Common myeloid progenitor, CD34-positive (primary cell): Measurements from ENCODE around the gene WASF2.
"Not testable (repeated sequence)": the region's sequence is repeated elsewhere in the genome, so short reads cannot be mapped to it uniquely, and the experiment has no call there.

Source experiments
- CTCF ChIA-PET: fragments of 350-600 bp; sonication (Branson Sonifier 250); formaldehyde crosslinking; loops from one replicate; lab custom pipeline; 2021; ENCODE audit warnings: antibody characterized with exemption; lab: Charles Lee
- POLR2A ChIA-PET: fragments of 350-600 bp; sonication (Branson Sonifier 250); formaldehyde crosslinking; loops from one replicate; lab custom pipeline; 2021; ENCODE audit warnings: antibody characterized with exemption; lab: Charles Lee
- DNase-seq, 3 donors: peaks; one replicate each; pipeline versions ENCODE4 v3.0.0 to v3.0.0-alpha.2; 2013
- H3K27ac ChIP-seq, 2 experiments: 1 replicate in 1 of 2; 2 replicates in 1 of 2; pipeline ENCODE4 v1.7.0; 2013; ENCODE audit warnings: inconsistent platforms in 2 of 2, low read length in 2 of 2, mild to moderate bottlenecking in 2 of 2, low read depth in 1 of 2, moderate library complexity in 1 of 2; ENCODE audit not compliant: severe bottlenecking in 2 of 2, insufficient read depth in 1 of 2, poor library complexity in 1 of 2
- H3K27me3 ChIP-seq, 5 experiments: replicated peaks in 2 of 5; 1 replicate in 3 of 5; 2 replicates in 2 of 5; pipeline versions ENCODE4 v1.6.1 to v1.7.0; 2013; ENCODE audit warnings: low read length in 4 of 5, mild to moderate bottlenecking in 2 of 5, moderate library complexity in 2 of 5, inconsistent platforms in 1 of 5; ENCODE audit not compliant: insufficient read depth in 5 of 5, control insufficient read depth in 4 of 5
- H3K36me3 ChIP-seq, 4 experiments: 1 replicate in 2 of 4; 2 replicates in 2 of 4; pipeline versions ENCODE4 v1.6.1 to v1.7.0; 2013; ENCODE audit warnings: low read length in 3 of 4, control low read depth in 1 of 4, mild to moderate bottlenecking in 1 of 4; ENCODE audit not compliant: control insufficient read depth in 4 of 4, insufficient read depth in 4 of 4
- H3K4me1 ChIP-seq, 4 experiments: 1 replicate in 3 of 4; 2 replicates in 1 of 4; pipeline versions ENCODE4 v1.6.1 to v1.7.1; 2013; ENCODE audit warnings: low read length in 3 of 4, mild to moderate bottlenecking in 3 of 4, control low read depth in 1 of 4, inconsistent platforms in 1 of 4, moderate library complexity in 1 of 4; ENCODE audit not compliant: control insufficient read depth in 4 of 4, insufficient read depth in 4 of 4; ENCODE audit errors: control extremely low read depth in 1 of 4
- H3K4me3 ChIP-seq, 7 experiments: 1 replicate in 4 of 7; 2 replicates in 3 of 7; pipeline versions ENCODE4 v1.5.1 to v1.7.0; 2013; ENCODE audit warnings: mild to moderate bottlenecking in 7 of 7, low read length in 6 of 7, moderate library complexity in 6 of 7, inconsistent platforms in 2 of 7, low read depth in 2 of 7, control low read depth in 1 of 7; ENCODE audit not compliant: insufficient read depth in 4 of 7, control insufficient read depth in 1 of 7; ENCODE audit errors: extremely low read depth in 1 of 7
- H3K9me3 ChIP-seq, 5 experiments: 1 replicate in 4 of 5; 2 replicates in 1 of 5; pipeline versions ENCODE4 v1.6.1 to v1.7.1; 2013; ENCODE audit warnings: low read length in 4 of 5, mild to moderate bottlenecking in 2 of 5, inconsistent platforms in 1 of 5, low read depth in 1 of 5, moderate library complexity in 1 of 5; ENCODE audit not compliant: control insufficient read depth in 4 of 5, insufficient read depth in 2 of 5; ENCODE audit errors: control extremely low read depth in 1 of 5
- WGBS: methylation state at CpG from one replicate; pipeline ENCODE4 v1.1.5; 2013; ENCODE audit not compliant: insufficient coverage; 5-methylcytosine and 5-hydroxymethylcytosine counted together

The WASF2 gene

GRCh38 chr1:27393641-27394281 is 96.2 kb downstream of the WASF2 start:
- Histone ChIP-seq H3K9me3 (no peaks in the 10 kb centered on the region), H3K27ac (no peak overlapping the region), H3K36me3 (no peaks in the 10 kb centered on the region), H3K4me1 (peaks cover 2 to 24% (median 18%) of the 10 kb centered on the region in 4 experiments), H3K4me3 (no peak overlapping the region), H3K27me3 (no peaks in the 10 kb centered on the region)
- ChIA-PET POLR2A (no interaction called here), CTCF (interaction anchor here (0.6 to 11.9 kb wide), 7 partner anchors 27 to 208 kb away, joined by 3 to 238 read pairs (median 4); partner anchors contain the start of gene MAP3K6)
- DNase-seq: no peak
- 97% methylated on average over 14 of the region's 18 CpGs for WGBS

GRCh38 chr1:27392778-27393635 is 97.0 kb downstream of the WASF2 start:
- no peaks in the 10 kb centered on the region for H3K27me3 ChIP-seq
- CTCF ChIA-PET: interaction anchor here (0.6 to 11.9 kb wide), 5 partner anchors 26 to 209 kb away, joined by 3 to 238 read pairs (median 4); partner anchors contain the start of gene MAP3K6
- WGBS: 32% methylated on average over 23 of the region's 30 CpGs
- H3K4me3 ChIP-seq: peak overlapping the region; percentile 19 to 78 (median 72)
- H3K9me3 ChIP-seq: no peaks in the 10 kb centered on the region
- H3K36me3 ChIP-seq: no peaks in the 10 kb centered on the region
- POLR2A ChIA-PET: no interaction called here
- DNase-seq: no peak
- H3K4me1 ChIP-seq: peaks cover 2 to 24% (median 18%) of the 10 kb centered on the region in 4 experiments
- H3K27ac ChIP-seq: no peak overlapping the region

- under 1% methylated on average over 61 of the region's 69 CpGs for WGBS
- Histone ChIP-seq H3K4me3 (peak within 1 kb of the TSS; percentile 19 to 78 (median 72)), H3K27me3 (no peaks in the 10 kb centered on the region), H3K9me3 (no peaks in the 10 kb centered on the region), H3K4me1 (peaks cover 2 to 24% (median 18%) of the 10 kb centered on the region in 4 experiments), H3K27ac (no peak within 1 kb of the TSS), H3K36me3 (no peaks in the 10 kb centered on the region)
- DNase-seq: peak; percentile 93 to 96 (median 95)
- CTCF ChIA-PET: interaction anchor here (0.7 to 10.9 kb wide), 9 partner anchors 9 to 94 kb away, joined by 3 to 166 read pairs (median 9); no protein-coding TSS in a partner anchor
- POLR2A ChIA-PET: no interaction called here
Observed at GRCh38 chr1:27392096-27392777, 97.7 kb downstream of the WASF2 start, which contains the start of gene GPR3. Gene GPR3 (plus strand): TSS chr1:27392622. CDS start chr1:27393799, 1,177 bp downstream.

- ChIA-PET POLR2A (interaction anchor here (0.7 kb wide), 1 partner anchor 91 kb away, joined by 3 read pairs; no protein-coding TSS in a partner anchor), CTCF (interaction anchor here (0.7 to 10.9 kb wide), 14 partner anchors 10 to 291 kb away, joined by 3 to 166 read pairs (median 6); partner anchors contain the start of gene MAP3K6)
- DNase-seq: peak in 2 of 3 donors; percentile 64 to 67
- Histone ChIP-seq H3K9me3 (no peaks in the 10 kb centered on the region), H3K36me3 (no peaks in the 10 kb centered on the region), H3K27me3 (peaks cover 0 to 2% (median 0%) of the 10 kb centered on the region in 5 experiments), H3K4me1 (peaks cover 2 to 24% (median 18%) of the 10 kb centered on the region in 4 experiments), H3K27ac (no peak overlapping the region), H3K4me3 (peak overlapping the region in 5 of 7 experiments; percentile 39 to 78 (median 72))
- WGBS: 17% methylated on average over 12 of the region's 13 CpGs
Observed at GRCh38 chr1:27391511-27392095, 98.4 kb downstream of the WASF2 start.

- ChIA-PET POLR2A (no interaction called here), CTCF (interaction anchor here (0.9 to 10.9 kb wide), 16 partner anchors 12 to 90 kb away, joined by 3 to 166 read pairs (median 5); partner anchors contain the start of gene MAP3K6)
- Histone ChIP-seq H3K27me3 (peaks cover 0 to 2% (median 0%) of the 10 kb centered on the region in 5 experiments), H3K9me3 (no peaks in the 10 kb centered on the region), H3K27ac (no peak overlapping the region), H3K36me3 (no peaks in the 10 kb centered on the region), H3K4me3 (no peak overlapping the region), H3K4me1 (peaks cover 2 to 25% (median 20%) of the 10 kb centered on the region in 4 experiments)
- 100% methylated on average over 1 of the region's 5 CpGs for WGBS
- DNase-seq: peak; percentile 42 to 60 (median 54)
Observed at GRCh38 chr1:27388337-27389005, 101.5 kb downstream of the WASF2 start.

- POLR2A ChIA-PET, H3K4me3 ChIP-seq, H3K4me1 ChIP-seq, H3K9me3 ChIP-seq, H3K27me3 ChIP-seq, H3K27ac ChIP-seq, H3K36me3 ChIP-seq, DNase-seq: not testable (repeated sequence)
- no CpG with 5 or more reads among the region's 3 CpGs for WGBS
- CTCF ChIA-PET: interaction anchor here (1.0 to 10.9 kb wide), 8 partner anchors 10 to 282 kb away, joined by 3 to 166 read pairs (median 5); partner anchors contain the start of gene SYTL1
Observed at GRCh38 chr1:27384797-27385196, 105.2 kb downstream of the WASF2 start.
